ENCODE measurements around the gene APOA5. TPM values are rescaled to one million over a fixed set of nuclear protein-coding genes. Genes with fewer than 3 reads are reported as not detected.

APOA5 gene
- total and polyA plus RNA-seq, 2 of the 13 experiments (the other 11 are each of a cell fraction or from before 2014, with no cell fraction given) = 44.0 to 49.1 TPM

DNA sequence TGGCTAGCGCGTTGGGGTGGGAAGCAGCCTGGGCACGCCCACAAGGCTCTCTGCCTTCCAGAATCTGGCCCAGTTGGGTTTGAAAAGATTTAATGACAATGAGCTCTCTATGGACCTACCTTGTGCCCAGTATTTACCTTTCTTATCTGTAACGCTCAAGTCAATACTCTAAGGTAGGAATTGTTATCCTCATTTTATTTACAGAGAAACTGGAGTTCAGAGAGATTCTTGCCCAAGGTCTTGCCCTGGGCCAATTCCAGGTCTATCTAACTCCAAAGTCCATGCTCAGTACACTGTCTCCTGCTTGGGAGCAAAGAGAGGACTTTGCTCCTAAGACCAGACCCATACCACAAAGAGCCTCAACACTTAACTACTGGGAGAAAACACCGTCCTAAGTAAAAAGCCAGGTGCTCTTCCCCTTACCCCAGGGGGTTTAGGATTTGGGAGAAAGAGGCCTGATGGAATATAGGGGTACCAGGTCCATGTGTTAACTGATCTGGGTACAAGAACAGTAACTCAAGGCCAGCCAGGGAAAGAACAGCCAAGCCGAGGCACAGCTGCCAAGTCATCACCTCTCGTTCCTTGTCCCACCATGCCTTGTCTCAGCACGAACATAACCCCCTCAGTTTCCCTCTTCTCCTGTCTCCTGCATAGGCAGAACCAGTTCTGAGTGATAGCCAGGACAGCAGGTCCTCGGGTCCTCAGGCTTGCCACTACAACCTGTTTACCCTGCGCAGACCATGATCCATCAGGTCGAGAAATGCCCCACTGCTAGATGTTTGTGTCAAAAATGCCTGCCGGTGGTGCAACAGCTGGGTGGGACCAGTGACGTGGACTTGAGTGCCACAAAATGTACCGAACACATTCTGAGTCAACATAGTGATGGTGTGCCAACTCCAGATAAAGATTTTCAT, 16.8 kb upstream of the APOA5 start (continued):
- TF ChIP-seq TRAFD1 (CRISPR knock-in tag; IDR thresholded peaks at IDR 0.05; ENCODE audit: borderline replicate concordance) (no peak), ZNF207 (IDR thresholded peaks at IDR 0.05; ENCODE audit: borderline replicate concordance) (no peak), ZNF674 (CRISPR knock-in tag; IDR thresholded peaks at IDR 0.05; ENCODE audit: low read depth) (no peak), TRIM22 (IDR thresholded peaks at IDR 0.05) (no peak), XBP1 (CRISPR knock-in tag; IDR thresholded peaks at IDR 0.05) (no peak), ZNF687 (CRISPR knock-in tag; IDR thresholded peaks at IDR 0.05) (peak; percentile 64), SUZ12 (IDR thresholded peaks at IDR 0.05; ENCODE audit: low read depth, low read length) (no peak), HOXA5 (CRISPR knock-in tag; IDR thresholded peaks at IDR 0.05) (peak; percentile 61; the same call in 1 of the 2 replicates), KLF12 (CRISPR knock-in tag; IDR thresholded peaks at IDR 0.05; ENCODE audit: borderline replicate concordance) (0 out of 2 replicates have a peak, but pooled peaks have one; percentile 56), ZNF607 (CRISPR knock-in tag; IDR thresholded peaks at IDR 0.05; ENCODE audit: borderline replicate concordance) (0 out of 2 replicates have a peak, but pooled peaks have one; percentile 17), BRCA1 (CRISPR knock-in tag; IDR thresholded peaks at IDR 0.05) (0 out of 2 replicates have a peak, but pooled peaks have one; percentile 36), ZNF597 (CRISPR knock-in tag; IDR thresholded peaks at IDR 0.05) (no peak), RFX5 (IDR thresholded peaks at IDR 0.05; ENCODE audit: low read depth, low read length) (no peak), SOX6 (IDR thresholded peaks at IDR 0.05) (no peak), SOX6 (CRISPR knock-in tag; IDR thresholded peaks at IDR 0.05) (peak; percentile 98), NR2F1 (CRISPR knock-in tag; IDR thresholded peaks at IDR 0.05) (peak; percentile 97 to 99), SAFB2 (CRISPR knock-in tag; IDR thresholded peaks at IDR 0.05; ENCODE audit: borderline replicate concordance, low read depth) (no peak), ZNF740 (CRISPR knock-in tag; IDR thresholded peaks at IDR 0.05) (no peak)

All from HepG2 (cell line).